Keratinocyte (primary cell): ENCODE results near the gene GNS.

Experiments used
- EZH2 ChIP-seq: IDR thresholded peaks from one replicate; pipeline ENCODE4 v1.6.1; 2012; ENCODE audit warnings: inconsistent platforms, mild to moderate bottlenecking, low read length, moderate library complexity
- TF ChIP-seq, protein P1 (sequence below), 3 experiments: IDR thresholded peaks in 1 of 3; conservative IDR thresholded peaks in 1 of 3; optimal IDR thresholded peaks in 1 of 3; 2 replicates in 2 of 3; 3 replicates in 1 of 3; pipeline versions ENCODE3 to v1.5.1; 2011; ENCODE audit warnings: low read length in 3 of 3, mild to moderate bottlenecking in 3 of 3, moderate library complexity in 2 of 3, control low read depth in 1 of 3, inconsistent platforms in 1 of 3; ENCODE audit not compliant: insufficient read depth in 2 of 3; ENCODE audit errors: extremely low read depth in 1 of 3

- TF ChIP-seq, protein P1, sequence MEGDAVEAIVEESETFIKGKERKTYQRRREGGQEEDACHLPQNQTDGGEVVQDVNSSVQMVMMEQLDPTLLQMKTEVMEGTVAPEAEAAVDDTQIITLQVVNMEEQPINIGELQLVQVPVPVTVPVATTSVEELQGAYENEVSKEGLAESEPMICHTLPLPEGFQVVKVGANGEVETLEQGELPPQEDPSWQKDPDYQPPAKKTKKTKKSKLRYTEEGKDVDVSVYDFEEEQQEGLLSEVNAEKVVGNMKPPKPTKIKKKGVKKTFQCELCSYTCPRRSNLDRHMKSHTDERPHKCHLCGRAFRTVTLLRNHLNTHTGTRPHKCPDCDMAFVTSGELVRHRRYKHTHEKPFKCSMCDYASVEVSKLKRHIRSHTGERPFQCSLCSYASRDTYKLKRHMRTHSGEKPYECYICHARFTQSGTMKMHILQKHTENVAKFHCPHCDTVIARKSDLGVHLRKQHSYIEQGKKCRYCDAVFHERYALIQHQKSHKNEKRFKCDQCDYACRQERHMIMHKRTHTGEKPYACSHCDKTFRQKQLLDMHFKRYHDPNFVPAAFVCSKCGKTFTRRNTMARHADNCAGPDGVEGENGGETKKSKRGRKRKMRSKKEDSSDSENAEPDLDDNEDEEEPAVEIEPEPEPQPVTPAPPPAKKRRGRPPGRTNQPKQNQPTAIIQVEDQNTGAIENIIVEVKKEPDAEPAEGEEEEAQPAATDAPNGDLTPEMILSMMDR (optimal IDR thresholded peaks at IDR 0.05 in 1 of 3, IDR thresholded peaks at IDR 0.05 in 1 of 3, conservative IDR thresholded peaks at IDR 0.05 in 1 of 3; ENCODE audit: extremely low read depth in 1 of 3, insufficient read depth in 2 of 3, low read length in 3 of 3), result no peak
- no peak for TF ChIP-seq EZH2
Observed at GRCh38 chr12:64739778-64740177, 19.4 kb downstream of the GNS start.
